ENCODE data around the gene RMC1.
"Not testable (repeated sequence)": the region's sequence is repeated elsewhere in the genome, so short reads cannot be mapped to it uniquely, and the experiment has no call there.

RMC1 gene

DNA sequence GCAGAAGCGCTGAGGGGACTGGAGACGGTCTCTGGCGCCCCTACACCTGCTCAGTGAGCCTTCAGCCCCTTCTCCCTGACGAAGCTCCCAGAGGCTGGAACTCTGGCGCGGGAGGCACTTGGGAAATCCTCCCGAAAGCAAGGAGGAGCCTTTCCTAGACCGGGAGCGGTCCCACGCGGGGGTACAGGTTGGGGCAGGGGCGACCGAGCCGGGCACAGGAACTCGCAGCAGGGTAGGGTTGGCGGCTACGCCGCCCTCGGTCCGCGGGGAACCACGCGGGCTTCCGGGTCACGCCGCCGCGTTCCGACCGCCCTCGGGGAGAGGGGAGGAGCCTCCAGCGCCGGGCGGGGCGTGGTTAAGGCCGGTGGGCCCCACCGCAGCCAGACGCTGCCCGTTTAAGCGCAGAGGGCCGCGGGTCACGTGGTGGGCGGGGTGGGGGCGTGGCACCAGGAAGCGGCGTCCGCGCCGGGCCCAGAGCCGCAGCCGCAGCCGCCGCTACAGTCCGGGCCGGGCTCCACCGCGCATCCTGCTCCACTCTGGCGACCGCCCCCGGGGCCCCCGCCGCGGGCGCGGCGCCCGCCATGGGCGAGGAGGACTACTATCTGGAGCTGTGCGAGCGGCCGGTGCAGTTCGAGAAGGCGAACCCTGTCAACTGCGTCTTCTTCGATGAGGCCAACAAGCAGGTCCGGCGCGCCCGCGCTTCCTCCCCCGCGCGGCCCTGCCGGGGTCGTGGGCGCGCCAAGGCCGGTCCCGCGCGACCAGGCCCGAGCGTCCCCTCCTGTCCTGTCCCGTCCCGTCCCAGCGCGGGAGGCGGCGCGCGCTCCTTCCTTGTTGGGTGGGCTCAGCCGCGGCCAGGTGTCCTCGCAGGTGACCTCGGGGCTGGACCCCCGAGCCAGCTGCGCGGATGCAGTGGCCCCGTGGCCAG lies at the start of gene RMC1:
Gene RMC1, plus strand, starts transcription at position 474 of the 925 bp plus-strand sequence. Its CDS starts 108 bp downstream, at position 582.
- DNase-seq, result peak; percentile 96 to 100 (median 99)

DNA sequence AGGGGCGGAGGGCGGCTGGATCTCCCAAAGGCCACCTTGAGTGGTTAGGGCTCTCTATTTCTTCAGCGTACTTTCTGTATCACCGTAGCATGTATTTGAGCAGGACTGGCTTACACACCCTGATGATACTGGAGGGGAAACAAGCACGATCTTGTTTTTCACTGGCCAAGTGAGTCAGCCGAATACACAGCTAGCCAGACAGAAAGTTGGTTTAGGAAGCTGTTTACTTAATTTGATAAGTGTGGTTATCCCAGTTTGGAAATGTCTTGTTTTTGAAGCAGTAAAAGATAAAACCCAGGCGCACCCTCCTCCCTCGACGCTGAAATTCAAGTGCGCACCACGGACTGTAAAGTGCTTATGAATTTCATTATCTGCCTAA lies 49.6 kb upstream of the RMC1 start:
- DNase-seq, result peak in 2 of 3 donors; percentile 53 to 58

DNA sequence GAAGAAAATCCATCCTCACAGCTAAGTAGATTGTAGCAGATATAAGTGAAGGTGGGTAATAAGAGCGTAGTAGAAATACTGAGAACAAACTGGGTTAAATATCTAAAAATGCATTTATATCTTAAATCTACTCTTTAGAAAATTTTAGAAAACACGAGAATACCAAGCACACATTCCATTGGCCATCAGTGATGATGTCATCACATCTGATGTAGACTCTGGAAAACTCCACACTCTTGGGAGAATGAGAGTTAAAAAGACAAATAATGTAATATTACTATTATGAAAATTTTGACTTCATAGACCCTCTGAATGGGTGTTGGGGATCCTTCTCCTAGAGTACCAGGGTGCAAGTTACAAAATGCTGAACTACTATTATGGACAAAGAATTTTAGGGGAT lies 46.5 kb upstream of the RMC1 start:
- DNase-seq, result no peak

GRCh38 chr18:23458830-23459529 lies 44.3 kb upstream of the RMC1 start:
- DNase-seq, result peak in 2 of 3 donors; percentile 7 to 8

GRCh38 chr18:23459530-23459921 lies 43.8 kb upstream of the RMC1 start:
- DNase-seq, result no peak

DNA sequence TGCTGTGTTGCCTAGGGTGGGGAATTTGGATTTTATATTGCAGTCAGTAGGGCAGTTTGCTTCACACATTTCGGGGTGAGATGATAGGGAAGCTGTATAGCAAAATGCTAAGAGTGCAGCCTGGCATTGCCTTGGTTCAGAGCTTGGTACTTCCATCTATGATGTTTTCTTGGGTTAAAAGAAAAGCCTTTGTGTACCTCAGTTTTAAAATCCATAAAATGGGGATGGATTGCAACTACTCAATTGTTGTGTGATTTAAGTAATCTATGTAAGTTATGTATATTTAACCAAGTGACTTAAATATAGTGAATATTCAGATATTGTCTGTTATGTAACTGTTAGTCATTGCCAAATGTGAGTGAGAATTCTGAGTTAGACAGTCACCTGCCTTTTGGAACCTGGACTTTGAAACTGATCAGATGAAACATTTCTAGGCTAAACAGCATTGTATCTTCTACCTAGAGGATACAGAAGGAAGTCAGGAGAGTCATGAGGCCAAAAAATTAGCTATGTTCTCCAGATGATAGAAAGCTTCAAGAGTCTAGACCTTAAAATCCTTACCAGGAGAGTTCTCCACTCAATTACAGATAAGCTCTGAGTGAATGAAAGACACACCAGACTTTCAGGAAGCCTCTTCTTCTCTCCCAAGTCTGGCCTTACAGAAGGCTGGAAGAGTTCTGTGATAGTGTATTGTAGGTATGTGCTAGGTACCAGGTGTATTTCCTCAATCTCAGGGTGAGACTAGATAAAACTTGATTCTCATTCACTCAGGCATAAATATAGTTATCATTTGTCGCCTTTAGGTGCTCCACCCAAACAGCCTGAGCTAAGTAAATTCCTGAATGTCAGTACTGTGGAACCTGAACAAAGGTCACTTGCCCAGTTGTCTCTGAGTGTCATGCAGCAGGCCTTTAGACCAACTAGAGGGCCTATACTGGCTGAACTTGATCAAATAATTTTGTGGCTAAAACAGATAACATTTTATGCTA lies 42.7 kb upstream of the RMC1 start:
- DNase-seq, result no peak

GRCh38 chr18:23462876-23463275 lies 40.4 kb upstream of the RMC1 start:
- peak in 2 of 3 donors; percentile 18 to 50 for DNase-seq

GRCh38 chr18:23468753-23469459 lies 34.4 kb upstream of the RMC1 start:
- DNase-seq, result no peak

DNA sequence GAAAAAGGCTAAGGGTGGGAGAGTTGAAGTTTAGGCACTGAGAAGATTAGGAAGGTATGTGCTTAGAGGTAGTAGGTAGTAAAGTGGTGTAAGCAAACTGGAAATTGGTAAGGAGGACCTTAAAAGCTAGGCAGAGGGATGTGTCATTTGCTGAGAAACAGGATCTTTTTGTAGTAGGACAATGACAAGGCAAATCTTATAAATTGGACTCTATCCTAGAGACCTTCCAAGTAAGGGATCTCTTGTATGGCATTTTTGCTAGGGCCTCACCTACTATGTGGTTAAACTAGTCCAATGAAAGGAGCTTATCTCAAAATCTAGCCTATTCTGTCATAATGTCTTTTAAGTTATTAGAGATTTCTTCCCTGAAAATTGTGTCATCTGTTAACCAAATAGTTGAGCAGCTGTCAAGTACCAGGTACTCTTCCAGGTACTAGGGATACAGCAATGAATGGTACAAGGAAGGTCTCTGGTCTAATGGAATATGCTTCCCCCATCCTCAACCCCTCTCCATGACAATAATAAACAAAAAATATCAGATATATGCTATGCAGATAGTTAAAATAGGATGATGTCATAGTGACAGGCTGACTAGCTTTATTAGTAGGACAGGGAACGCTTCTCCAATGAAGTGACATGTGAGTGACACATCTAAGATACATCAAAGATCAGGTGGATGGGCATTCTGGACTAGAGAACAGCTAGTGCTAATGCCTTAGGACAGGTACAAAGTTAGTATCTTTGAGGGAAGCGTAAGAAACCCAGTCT lies 32.5 kb upstream of the RMC1 start:
- DNase-seq, result no peak

- DNase-seq, result no peak
Measured at GRCh38 chr18:23471486-23471885, 31.8 kb upstream of the RMC1 start.

DNA sequence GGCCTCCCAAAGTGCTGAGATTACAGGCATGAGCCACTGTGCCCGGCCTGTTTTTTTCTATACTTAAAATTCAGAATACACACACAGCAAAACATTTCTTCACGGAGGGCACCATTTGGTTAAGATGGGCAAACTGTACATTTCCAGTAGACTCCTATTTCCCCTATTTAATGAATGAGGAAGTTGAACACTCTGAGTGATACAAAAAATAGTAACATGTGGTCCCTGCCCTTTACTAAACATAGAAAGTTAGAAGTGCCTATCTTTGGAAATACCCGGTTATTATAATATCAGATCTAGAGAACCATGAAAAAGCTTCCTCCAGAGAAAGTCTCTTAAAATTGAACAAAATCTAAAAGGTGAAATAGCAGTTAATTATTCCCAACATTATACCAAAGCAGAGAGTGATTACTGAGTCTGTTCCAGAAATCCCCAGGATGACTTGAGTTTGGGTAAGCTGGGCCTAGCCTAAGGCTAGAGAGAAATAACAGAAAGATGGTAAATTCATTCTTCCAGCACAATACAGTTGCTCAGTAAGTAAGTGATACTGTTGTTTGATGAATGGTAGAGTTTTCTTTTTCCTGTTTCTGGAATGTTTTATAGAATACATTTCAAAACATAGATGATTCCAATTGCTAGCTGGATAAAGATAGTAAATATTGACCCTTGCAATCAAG lies 23.3 kb upstream of the RMC1 start:
- peak; percentile 38 to 79 (median 76) for DNase-seq

- no peak for DNase-seq
Measured at GRCh38 chr18:23484561-23485182, 18.6 kb upstream of the RMC1 start.

- no peak for DNase-seq
Measured at GRCh38 chr18:23485386-23485785, 17.9 kb upstream of the RMC1 start.

GRCh38 chr18:23487738-23488570 lies 15.4 kb upstream of the RMC1 start:
- peak; percentile 41 to 55 (median 46) for DNase-seq

- DNase-seq, result not testable (repeated sequence)
Measured at GRCh38 chr18:23489586-23489985, 13.7 kb upstream of the RMC1 start.

DNA sequence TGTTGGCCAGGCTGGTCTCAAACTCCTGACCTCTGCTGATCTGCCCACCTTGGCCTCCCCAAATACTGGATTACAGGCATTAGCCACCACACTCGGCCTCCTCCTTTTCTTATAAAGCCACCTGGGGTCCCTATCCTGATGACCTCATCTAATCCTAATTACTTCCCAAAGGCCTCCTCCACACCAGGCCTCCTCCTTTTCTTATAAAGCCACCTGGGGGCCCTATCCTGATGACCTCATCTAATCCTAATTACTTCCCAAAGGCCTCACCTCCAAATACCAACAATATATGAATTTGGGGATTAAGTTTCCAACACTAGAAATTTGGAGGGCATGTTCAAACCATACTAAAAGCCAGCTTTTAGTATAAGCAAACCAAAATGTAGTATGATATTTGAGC lies 9.7 kb upstream of the RMC1 start:
- DNase-seq, result no peak

GRCh38 chr18:23494992-23495391 lies 8.3 kb upstream of the RMC1 start:
- no peak for DNase-seq

GRCh38 chr18:23495723-23496440 lies 7.4 kb upstream of the RMC1 start:
- DNase-seq, result no peak
